Stimulated activated CD4-positive, alpha-beta T cell treated with anti-CD3 and anti-CD28 coated beads, Interleukin-2, amount 100 ng/mL, for 4 hours (primary cell): ENCODE results near the gene RIPPLY3.

Experiments
- DNase-seq: peaks from one replicate; pipeline ENCODE4 v3.0.0-alpha.2; 2020; ENCODE audit warnings: low read depth

The RIPPLY3 gene

GRCh38 chr21:37061926-37062592 lies 55.6 kb downstream of the RIPPLY3 start:
- no peak for DNase-seq

GRCh38 chr21:37062593-37062935 lies 56.1 kb downstream of the RIPPLY3 start:
- DNase-seq = no peak

GRCh38 chr21:37063433-37063832 lies 56.9 kb downstream of the RIPPLY3 start:
- DNase-seq = no peak

GRCh38 chr21:37064841-37065240 lies 58.3 kb downstream of the RIPPLY3 start:
- no peak for DNase-seq

- DNase-seq = no peak
Measured at GRCh38 chr21:37065561-37066177, 59.2 kb downstream of the RIPPLY3 start.
